Stomach smooth muscle (tissue), 2 donors: ENCODE measurements around the gene KCP.

ENCODE experiments used
- H3K27ac ChIP-seq: one replicate; pipeline ENCODE4 v1.7.0; 2013; ENCODE audit warnings: mild to moderate bottlenecking, low read length, inconsistent platforms
- H3K27me3 ChIP-seq, 2 donors: one replicate each; pipeline ENCODE4 v1.7.0; 2013; ENCODE audit warnings: low read length in 2 of 2; ENCODE audit not compliant: insufficient read depth in 2 of 2, control insufficient read depth in 1 of 2
- H3K36me3 ChIP-seq, 2 donors: one replicate each; pipeline ENCODE4 v1.7.0; 2013; ENCODE audit warnings: low read length in 2 of 2; ENCODE audit not compliant: control insufficient read depth in 2 of 2, insufficient read depth in 2 of 2
- H3K4me1 ChIP-seq: one replicate; pipeline ENCODE4 v1.7.0; 2013; ENCODE audit warnings: low read length; ENCODE audit not compliant: control insufficient read depth, insufficient read depth
- H3K4me3 ChIP-seq, 2 donors: one replicate each; pipeline ENCODE4 v1.7.0; 2013; ENCODE audit warnings: low read length in 2 of 2
- H3K9ac ChIP-seq, 2 donors: one replicate each; pipeline ENCODE4 v1.7.0; 2013; ENCODE audit warnings: low read length in 2 of 2, mild to moderate bottlenecking in 1 of 2
- H3K9me3 ChIP-seq, 2 donors: one replicate each; pipeline ENCODE4 v1.7.0; 2013; ENCODE audit warnings: low read length in 2 of 2; ENCODE audit not compliant: control insufficient read depth in 2 of 2
- donor health status: healthy.
- donor health status: Pancreatic carcinoma.

KCP gene

GRCh38 chr7:128876978-128877755 lies 33.3 kb downstream of the KCP start:
- H3K27me3 ChIP-seq: no peaks in the 10 kb centered on the region
- H3K9me3 ChIP-seq: no peaks in the 10 kb centered on the region
- no peaks in the 10 kb centered on the region for H3K4me1 ChIP-seq
- H3K27ac ChIP-seq: no peak overlapping the region
- no peak overlapping the region for H3K9ac ChIP-seq
- no peak overlapping the region for H3K4me3 ChIP-seq
- H3K36me3 ChIP-seq: no peaks in the 10 kb centered on the region

- H3K4me1 ChIP-seq: no peaks in the 10 kb centered on the region
- no peak overlapping the region for H3K27ac ChIP-seq
- H3K27me3 ChIP-seq: no peaks in the 10 kb centered on the region
- H3K4me3 ChIP-seq: no peak overlapping the region
- no peak overlapping the region for H3K9ac ChIP-seq
- H3K36me3 ChIP-seq: no peaks in the 10 kb centered on the region
- H3K9me3 ChIP-seq: no peaks in the 10 kb centered on the region
Observed at GRCh38 chr7:128876586-128876977, 33.9 kb downstream of the KCP start.

- Histone ChIP-seq H3K9me3 (no peaks in the 10 kb centered on the region), H3K27me3 (no peaks in the 10 kb centered on the region), H3K4me1 (no peaks in the 10 kb centered on the region), H3K36me3 (no peaks in the 10 kb centered on the region), H3K4me3 (no peak overlapping the region), H3K27ac (no peak overlapping the region), H3K9ac (no peak overlapping the region)
Observed at GRCh38 chr7:128876127-128876526, 34.4 kb downstream of the KCP start.

- H3K36me3 ChIP-seq: no peaks in the 10 kb centered on the region
- H3K9me3 ChIP-seq: no peaks in the 10 kb centered on the region
- H3K4me1 ChIP-seq: no peaks in the 10 kb centered on the region
- H3K4me3 ChIP-seq: no peak overlapping the region
- H3K27me3 ChIP-seq: no peaks in the 10 kb centered on the region
- H3K9ac ChIP-seq: no peak overlapping the region
- H3K27ac ChIP-seq: no peak overlapping the region
Observed at GRCh38 chr7:128875523-128875948, 35.0 kb downstream of the KCP start.

GRCh38 chr7:128874140-128875031 lies 36.1 kb downstream of the KCP start:
- Histone ChIP-seq H3K36me3 (no peaks in the 10 kb centered on the region), H3K9ac (no peak overlapping the region), H3K27ac (no peak overlapping the region), H3K27me3 (no peaks in the 10 kb centered on the region), H3K4me1 (peaks cover 10% of the 10 kb centered on the region), H3K4me3 (no peak overlapping the region), H3K9me3 (no peaks in the 10 kb centered on the region)

- no peaks in the 10 kb centered on the region for H3K36me3 ChIP-seq
- H3K4me1 ChIP-seq: peaks cover 21% of the 10 kb centered on the region
- H3K27me3 ChIP-seq: no peaks in the 10 kb centered on the region
- no peak overlapping the region for H3K4me3 ChIP-seq
- H3K27ac ChIP-seq: no peak overlapping the region
- H3K9ac ChIP-seq: no peak overlapping the region
- no peaks in the 10 kb centered on the region for H3K9me3 ChIP-seq
Observed at GRCh38 chr7:128873234-128873633, 37.3 kb downstream of the KCP start.

- no peaks in the 10 kb centered on the region for H3K36me3 ChIP-seq
- no peak overlapping the region for H3K9ac ChIP-seq
- H3K9me3 ChIP-seq: no peaks in the 10 kb centered on the region
- no peak overlapping the region for H3K4me3 ChIP-seq
- no peak overlapping the region for H3K27ac ChIP-seq
- H3K4me1 ChIP-seq: peaks cover 26% of the 10 kb centered on the region
- no peaks in the 10 kb centered on the region for H3K27me3 ChIP-seq
Observed at GRCh38 chr7:128872394-128872824, 38.1 kb downstream of the KCP start.

GRCh38 chr7:128871050-128871449 lies 39.5 kb downstream of the KCP start:
- no peaks in the 10 kb centered on the region for H3K27me3 ChIP-seq
- peaks cover 0 to under 1% of the 10 kb centered on the region in 2 donors for H3K36me3 ChIP-seq
- H3K4me1 ChIP-seq: peaks cover 26% of the 10 kb centered on the region
- H3K9me3 ChIP-seq: no peaks in the 10 kb centered on the region
- H3K27ac ChIP-seq: no peak overlapping the region
- no peak overlapping the region for H3K9ac ChIP-seq
- H3K4me3 ChIP-seq: no peak overlapping the region

GRCh38 chr7:128869944-128870285 lies 40.6 kb downstream of the KCP start:
- peaks cover 9% of the 10 kb centered on the region in 2 donors for H3K36me3 ChIP-seq
- H3K27ac ChIP-seq: no peak overlapping the region
- H3K4me1 ChIP-seq: peaks cover 27% of the 10 kb centered on the region
- peak overlapping the region; percentile 57 to 78 for H3K4me3 ChIP-seq
- peak overlapping the region; percentile 29 to 53 for H3K9ac ChIP-seq
- H3K9me3 ChIP-seq: no peaks in the 10 kb centered on the region
- no peaks in the 10 kb centered on the region for H3K27me3 ChIP-seq

- Histone ChIP-seq H3K27ac (no peak overlapping the region), H3K9me3 (no peaks in the 10 kb centered on the region), H3K4me1 (peaks cover 28% of the 10 kb centered on the region), H3K27me3 (no peaks in the 10 kb centered on the region), H3K9ac (peak overlapping the region; percentile 13 to 53), H3K36me3 (peaks cover 10 to 11% of the 10 kb centered on the region in 2 donors), H3K4me3 (peak overlapping the region; percentile 57 to 78)
Observed at GRCh38 chr7:128869138-128869943, 41.2 kb downstream of the KCP start.
